ENCODE data around the gene ASTN2.

DNA sequence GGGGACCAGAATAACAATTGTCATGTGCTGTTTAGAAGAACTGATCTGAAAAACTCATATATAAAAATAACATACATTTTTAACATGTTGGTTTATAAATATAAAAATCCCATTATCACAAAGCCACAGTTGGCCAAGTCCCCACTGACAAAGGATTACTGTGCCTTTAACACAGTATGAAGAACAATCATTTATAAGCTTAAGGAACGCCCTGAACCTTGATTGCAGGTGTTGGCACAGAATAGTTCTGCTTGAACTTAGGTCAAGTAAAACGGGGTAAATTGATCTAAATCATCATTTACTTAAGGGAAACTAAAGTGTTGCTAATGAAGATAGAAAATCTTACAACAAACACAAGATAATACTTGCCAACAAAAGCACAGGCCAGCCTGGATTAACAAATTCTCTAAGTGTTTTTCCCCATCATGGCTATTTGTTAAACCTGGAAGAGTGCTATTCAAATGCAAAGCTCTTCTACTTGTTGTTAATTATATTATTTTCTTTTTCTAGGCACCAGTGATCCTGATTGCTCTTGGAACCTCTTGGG is 46.1 kb downstream of the ASTN2 start:
- no peak for TF ChIP-seq YY1 (IDR thresholded peaks at IDR 0.05; ENCODE audit: insufficient read depth, insufficient read length)
- no peak for TF ChIP-seq ZNF274 (IDR thresholded peaks at IDR 0.05; ENCODE audit: low read depth, low read length)

All from NT2/D1 (cell line).